ENCODE data around the gene OGDH. TPM values are rescaled to one million over a fixed set of nuclear protein-coding genes. Genes with fewer than 3 reads are reported as not detected.
"Not testable (repeated sequence)": the region's sequence is repeated elsewhere in the genome, so short reads cannot be mapped to it uniquely, and the experiment has no call there.

Gene OGDH
- total and polyA plus RNA-seq, 7 donors: 39.0 to 102 (median 74.4) TPM

DNA sequence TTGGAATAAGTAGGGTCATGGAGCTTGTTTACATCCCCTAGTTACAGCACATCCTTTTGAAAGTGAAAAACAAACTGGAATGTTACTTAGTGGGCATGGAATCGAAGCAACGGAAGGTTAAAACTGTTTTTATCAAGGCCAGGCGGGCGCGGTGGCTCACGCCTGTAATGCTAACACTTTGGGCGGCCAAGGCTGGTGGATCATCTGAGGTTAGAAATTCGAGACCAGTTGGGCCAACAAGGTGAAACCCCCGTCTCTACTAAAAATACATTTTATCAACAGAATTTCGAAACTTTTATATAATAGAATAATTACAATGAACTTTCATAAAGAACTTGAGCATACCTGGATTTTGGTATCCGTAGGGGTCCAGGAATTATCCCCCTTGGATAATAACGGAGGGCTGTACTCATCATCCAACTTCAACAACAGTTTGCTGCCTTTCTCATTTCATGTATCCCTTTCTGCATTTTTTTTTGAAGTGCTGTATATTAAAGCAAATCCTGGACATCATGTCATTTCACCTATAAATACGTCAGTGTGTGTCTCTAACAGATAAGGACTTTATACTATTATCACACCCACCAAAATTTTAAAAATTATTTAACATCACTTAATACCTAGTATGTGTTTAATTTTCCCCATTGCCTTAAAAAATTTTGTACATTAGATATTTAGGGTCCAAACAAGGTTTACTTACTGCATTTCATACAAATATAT is 23.1 kb upstream of the OGDH start:
- DNase-seq: no peak
- Histone ChIP-seq H3K4me3 (peak overlapping the region; percentile 80 to 98 (median 88)), H3K27ac (peak overlapping the region; percentile 94 to 98 (median 97)), H3K4me1 (peaks cover 0 to 27% (median 21%) of the 10 kb centered on the region in 4 donors), H3K36me3 (peaks cover 0 to 29% (median 15%) of the 10 kb centered on the region in 4 donors), H3K9me3 (no peaks in the 10 kb centered on the region), H3K27me3 (no peaks in the 10 kb centered on the region)
- intact Hi-C loops (cut with DNase I): loop anchor here (2.0 to 10.0 kb wide), 4 partner anchors 164 to 401 kb away; partner anchors contain the start of genes H2AZ2, PPIA and ZMIZ2
- WGBS, 2 donors: 74 to 91% methylated on average over 13 of the region's 13 CpGs
- TF ChIP-seq POLR2A (IDR thresholded peaks at IDR 0.05) (no peak), EP300 (IDR thresholded peaks at IDR 0.05) (no peak), POLR2AphosphoS5 (IDR thresholded peaks at IDR 0.05) (no peak)
- TF ChIP-seq, protein P1, sequence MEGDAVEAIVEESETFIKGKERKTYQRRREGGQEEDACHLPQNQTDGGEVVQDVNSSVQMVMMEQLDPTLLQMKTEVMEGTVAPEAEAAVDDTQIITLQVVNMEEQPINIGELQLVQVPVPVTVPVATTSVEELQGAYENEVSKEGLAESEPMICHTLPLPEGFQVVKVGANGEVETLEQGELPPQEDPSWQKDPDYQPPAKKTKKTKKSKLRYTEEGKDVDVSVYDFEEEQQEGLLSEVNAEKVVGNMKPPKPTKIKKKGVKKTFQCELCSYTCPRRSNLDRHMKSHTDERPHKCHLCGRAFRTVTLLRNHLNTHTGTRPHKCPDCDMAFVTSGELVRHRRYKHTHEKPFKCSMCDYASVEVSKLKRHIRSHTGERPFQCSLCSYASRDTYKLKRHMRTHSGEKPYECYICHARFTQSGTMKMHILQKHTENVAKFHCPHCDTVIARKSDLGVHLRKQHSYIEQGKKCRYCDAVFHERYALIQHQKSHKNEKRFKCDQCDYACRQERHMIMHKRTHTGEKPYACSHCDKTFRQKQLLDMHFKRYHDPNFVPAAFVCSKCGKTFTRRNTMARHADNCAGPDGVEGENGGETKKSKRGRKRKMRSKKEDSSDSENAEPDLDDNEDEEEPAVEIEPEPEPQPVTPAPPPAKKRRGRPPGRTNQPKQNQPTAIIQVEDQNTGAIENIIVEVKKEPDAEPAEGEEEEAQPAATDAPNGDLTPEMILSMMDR (IDR thresholded peaks at IDR 0.05): no peak

DNA sequence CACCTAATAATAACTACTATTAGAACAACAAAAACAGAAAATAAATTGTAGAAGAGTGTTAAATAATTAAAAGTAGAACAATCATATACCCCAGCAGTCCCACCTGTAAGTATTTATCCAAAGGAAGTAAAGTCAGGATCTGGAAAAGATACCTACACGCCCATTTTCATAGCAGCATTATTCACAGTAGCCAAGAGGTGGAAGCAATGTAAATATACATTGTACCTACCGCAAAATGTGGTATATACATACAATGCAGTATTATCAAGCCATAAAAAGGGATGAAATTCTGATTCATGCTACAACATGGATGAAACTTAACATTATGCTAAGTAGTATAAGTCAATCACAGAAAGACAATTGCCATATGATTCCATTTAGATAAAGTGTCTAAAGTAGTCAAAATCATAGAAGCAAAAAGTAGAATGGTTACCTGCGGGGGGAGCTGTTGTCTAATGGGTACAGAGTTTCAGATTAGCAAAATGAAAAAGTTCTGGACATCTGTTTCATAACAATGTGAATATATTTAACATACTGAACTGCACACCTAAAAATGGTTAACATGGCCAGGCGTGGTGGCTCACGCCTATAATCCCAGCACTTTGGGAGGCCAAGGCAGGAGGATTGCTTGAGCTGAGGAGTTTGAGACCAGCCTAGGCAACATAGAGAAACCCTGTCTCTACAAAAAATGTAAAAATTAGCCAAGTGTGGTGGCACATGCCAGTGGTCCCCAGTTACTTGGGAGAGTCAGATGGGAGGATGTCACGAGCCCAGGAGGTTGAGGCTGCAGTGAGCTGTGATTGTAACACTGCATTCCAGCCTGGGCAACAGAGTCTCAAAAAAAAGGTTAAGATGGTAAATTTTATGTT is 18.4 kb upstream of the OGDH start:
- Histone ChIP-seq H3K27ac (no peak overlapping the region), H3K27me3 (no peaks in the 10 kb centered on the region), H3K4me1 (peaks cover 0 to 2% (median under 1%) of the 10 kb centered on the region in 4 donors), H3K9me3 (no peaks in the 10 kb centered on the region), H3K4me3 (no peak overlapping the region), H3K36me3 (no peaks in the 10 kb centered on the region)
- 9 to 28% methylated on average over 6 of the region's 6 CpGs for WGBS, 2 donors
- DNase-seq: no peak
- intact Hi-C loops (cut with DNase I): loop anchor here (1.0 to 10.0 kb wide), 3 partner anchors 259 to 397 kb away; no protein-coding TSS in a partner anchor
- TF ChIP-seq, protein P1 (IDR thresholded peaks at IDR 0.05): peak in 3 of 4 experiments; percentile 21 to 57 (median 54)
- TF ChIP-seq POLR2A (IDR thresholded peaks at IDR 0.05) (no peak), POLR2AphosphoS5 (IDR thresholded peaks at IDR 0.05) (peak in 2 of 4 donors; percentile 11 to 26)

DNA sequence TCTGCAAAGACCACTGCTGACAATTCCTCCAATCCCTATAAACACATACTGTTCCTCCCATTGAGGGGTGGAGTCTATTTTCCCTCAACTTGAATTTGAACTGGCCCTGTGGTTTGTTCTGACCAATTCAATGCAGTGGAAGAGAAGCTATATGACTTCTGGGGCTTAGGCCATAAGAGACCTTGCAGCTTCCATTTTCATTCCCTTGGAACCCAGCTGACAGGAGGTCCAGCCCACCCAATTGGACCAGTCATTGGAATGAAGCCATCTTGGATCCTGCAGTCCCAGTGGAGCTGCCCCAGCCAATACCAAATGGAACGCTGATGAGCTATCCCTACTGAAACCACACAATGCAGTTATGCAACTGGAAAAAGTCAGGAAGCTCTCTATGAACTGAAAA is 15.5 kb upstream of the OGDH start:
- TF ChIP-seq EP300 (IDR thresholded peaks at IDR 0.05) (no peak), POLR2AphosphoS5 (IDR thresholded peaks at IDR 0.05) (no peak), POLR2A (IDR thresholded peaks at IDR 0.05) (no peak)
- TF ChIP-seq, protein P1 (IDR thresholded peaks at IDR 0.05): no peak
- Histone ChIP-seq H3K27me3 (no peaks in the 10 kb centered on the region), H3K4me1 (no peaks in the 10 kb centered on the region), H3K4me3 (no peak overlapping the region), H3K36me3 (no peaks in the 10 kb centered on the region), H3K27ac (no peak overlapping the region), H3K9me3 (no peaks in the 10 kb centered on the region)
- 87 to 90% methylated on average over 1 of the region's 1 CpG for WGBS, 2 donors
- intact Hi-C loops (cut with DNase I): no loop called here
- no peak for DNase-seq

DNA sequence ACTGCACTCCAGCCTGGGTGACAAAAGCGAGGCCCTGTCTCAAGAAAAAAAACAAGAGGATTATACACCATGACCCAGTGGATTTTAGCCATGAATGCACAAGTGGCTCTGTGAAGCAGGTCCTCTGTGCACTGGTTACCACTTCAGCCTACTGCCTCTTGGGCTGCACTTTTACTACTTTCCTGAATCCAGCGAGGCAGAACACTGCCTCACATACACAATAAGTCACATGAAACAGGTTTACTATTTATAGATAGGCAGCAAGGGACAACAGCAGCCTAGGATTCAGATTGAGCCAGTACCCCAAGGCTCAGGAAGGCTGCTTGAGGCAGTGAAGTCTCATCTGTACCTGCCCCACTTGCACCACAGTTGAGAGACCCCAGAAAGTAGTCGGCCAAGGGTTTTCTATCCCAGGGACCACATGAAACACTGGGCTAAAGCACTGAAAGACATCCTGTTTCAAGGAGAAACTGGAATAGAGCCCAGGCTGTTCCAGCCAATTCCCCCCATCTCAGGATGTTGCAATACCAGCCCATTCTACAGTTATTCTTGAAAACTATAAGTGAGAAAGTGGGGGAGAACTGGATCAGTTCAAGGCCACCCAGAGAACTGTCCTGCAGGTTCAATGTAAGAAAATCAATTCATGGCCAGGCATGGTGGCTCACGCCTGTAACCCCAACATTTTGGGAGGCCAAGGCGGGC is 10.3 kb upstream of the OGDH start:
- H3K27me3 ChIP-seq: no peaks in the 10 kb centered on the region
- H3K36me3 ChIP-seq: no peaks in the 10 kb centered on the region
- H3K27ac ChIP-seq: no peak overlapping the region
- intact Hi-C loops (cut with DNase I): no loop called here
- no peaks in the 10 kb centered on the region for H3K4me1 ChIP-seq
- H3K9me3 ChIP-seq: no peaks in the 10 kb centered on the region
- no peak for DNase-seq
- TF ChIP-seq, protein P1 (IDR thresholded peaks at IDR 0.05): no peak
- no peak for TF ChIP-seq EP300 (IDR thresholded peaks at IDR 0.05)
- TF ChIP-seq POLR2A (IDR thresholded peaks at IDR 0.05): no peak
- no peak for TF ChIP-seq POLR2AphosphoS5 (IDR thresholded peaks at IDR 0.05)
- 73 to 79% methylated on average over 5 of the region's 5 CpGs for WGBS, 2 donors
- H3K4me3 ChIP-seq: no peak overlapping the region

DNA sequence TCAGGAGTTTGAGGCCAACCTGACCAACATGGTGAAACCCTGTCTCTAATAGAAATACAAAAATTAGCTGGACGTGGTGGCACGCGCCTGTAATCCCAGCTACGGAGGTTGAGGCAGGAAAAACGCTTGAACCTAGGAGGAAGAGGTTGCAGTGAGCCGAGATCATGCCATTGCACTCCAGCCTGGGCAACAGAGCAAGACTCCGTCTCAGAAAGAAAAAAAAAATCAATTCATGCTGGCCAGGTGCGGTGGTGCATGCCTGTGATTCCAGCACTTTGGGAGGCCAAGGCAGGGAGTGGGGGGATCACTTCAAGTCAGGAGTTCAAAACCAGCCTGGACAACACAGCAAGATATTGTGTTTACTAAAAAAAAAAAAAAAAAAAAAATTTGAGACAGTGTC is 9.2 kb upstream of the OGDH start:
- H3K4me1 ChIP-seq; DNase-seq; H3K27me3 ChIP-seq; H3K27ac ChIP-seq; intact Hi-C loops (cut with DNase I); H3K36me3 ChIP-seq; H3K9me3 ChIP-seq; H3K4me3 ChIP-seq: not testable (repeated sequence)
- WGBS, 2 donors: 91 to 92% methylated on average over 8 of the region's 8 CpGs
